HepG2 (cell line): ENCODE results near the gene CMIP. TPM values are rescaled to one million over a fixed set of nuclear protein-coding genes. Genes with fewer than 3 reads are reported as not detected.

Experiments used
- ATAC-seq: fragments of 200-7000 bp; cut with Tn5 transposase; 3 replicates; pipeline ENCODE4 v1.9.1; 2020; ENCODE audit warnings: mild to moderate bottlenecking, moderate library complexity
- BruUV-seq: library from RNA; stranded (reverse); fragments of 400-500 nt; replicated peaks from 2 replicates; lab custom pipeline; 2021; lab: Mats Ljungman, UMichigan
- CTCF ChIA-PET: fragments of 300-600 bp; formaldehyde crosslinking; extraction: SDS; loops from one replicate; lab custom pipeline; 2021; ENCODE audit warnings: low total read pairs, inconsistent platforms, low intra/inter-chr PET ratio; lab: Yijun Ruan, JAX
- POLR2A ChIA-PET: fragments of 350-600 bp; sonication (Branson Sonifier 250); formaldehyde crosslinking; loops from one replicate; lab custom pipeline; 2020; ENCODE audit warnings: antibody characterized with exemption, inconsistent platforms; lab: Yijun Ruan, JAX
- DNase-seq: peaks from one replicate; pipeline ENCODE4 v3.0.0-alpha.2; 2015; ENCODE audit warnings: low spot score
- FAIRE-seq: peaks from 3 replicates; lab custom pipeline; 2011; peaks lifted over from hg19 to GRCh38; lab: Jason Lieb, UNC
- H2AFZ ChIP-seq: one replicate; pipeline ENCODE4 v1.6.1; 2011; ENCODE audit warnings: low read length, inconsistent platforms
- H3K27ac ChIP-seq: fragments of 300-600 bp; 3 replicates; pipeline ENCODE4 v1.8.0; 2011; ENCODE audit warnings: mixed run types, mild to moderate bottlenecking, mixed read lengths, low read length, inconsistent platforms; ENCODE audit not compliant: insufficient read depth; ENCODE audit errors: extremely low read length
- H3K27me3 ChIP-seq, 2 experiments: fragments of 200-600 bp in 1 of 2; 2 replicates in 1 of 2; 3 replicates in 1 of 2; pipeline versions ENCODE4 v1.6.0 to v1.8.0; 2011; ENCODE audit warnings: low read length in 2 of 2, mild to moderate bottlenecking in 2 of 2, moderate library complexity in 2 of 2, inconsistent platforms in 1 of 2; ENCODE audit not compliant: insufficient read depth in 2 of 2, control insufficient read depth in 1 of 2
- H3K36me3 ChIP-seq, 2 experiments: fragments of 200-600 bp in 1 of 2; replicated peaks in 1 of 2; 2 replicates in 1 of 2; 3 replicates in 1 of 2; pipeline versions ENCODE4 v1.5.1 to v1.8.0; 2011; ENCODE audit warnings: low read length in 2 of 2, inconsistent platforms in 1 of 2; ENCODE audit not compliant: insufficient read depth in 2 of 2, control insufficient read depth in 1 of 2
- H3K4me1 ChIP-seq: 2 replicates; pipeline ENCODE4 v1.5.1; 2012; ENCODE audit warnings: low read length, inconsistent platforms; ENCODE audit not compliant: insufficient read depth
- H3K4me2 ChIP-seq: 2 replicates; pipeline ENCODE4 v1.6.0; 2011; ENCODE audit warnings: low read depth, low read length, inconsistent platforms
- H3K4me3 ChIP-seq, 3 experiments: fragments of 200-600 bp in 1 of 3; sonication (generic), shearing (Covaris generic) in 1 of 3; replicated peaks in 1 of 3; 2 replicates each; pipeline ENCODE4 v1.5.1; 2011 to 2016; ENCODE audit warnings: low read length in 3 of 3, inconsistent platforms in 2 of 3, low read depth in 2 of 3, mild to moderate bottlenecking in 2 of 3, control low read depth in 1 of 3, mixed read lengths in 1 of 3; ENCODE audit not compliant: insufficient read depth in 1 of 3
- H3K79me2 ChIP-seq: one replicate; pipeline ENCODE4 v1.6.1; 2011; ENCODE audit warnings: low read length, inconsistent platforms; ENCODE audit not compliant: insufficient read depth
- H3K9ac ChIP-seq: 2 replicates; pipeline ENCODE4 v1.6.0; 2011; ENCODE audit warnings: mild to moderate bottlenecking, low read depth, low read length, inconsistent platforms; ENCODE audit not compliant: insufficient read depth
- H3K9me3 ChIP-seq: 2 replicates; pipeline ENCODE4 v1.5.1; 2012; ENCODE audit warnings: mild to moderate bottlenecking, low read length
- H4K20me1 ChIP-seq: 2 replicates; pipeline ENCODE4 v1.6.0; 2011; ENCODE audit warnings: inconsistent platforms, mild to moderate bottlenecking, low read length, moderate library complexity; ENCODE audit not compliant: insufficient read depth
- ATF7-NPFF ChIP-seq: sonication (generic); formaldehyde crosslinking; IDR thresholded peaks from 2 replicates; pipeline ENCODE4 v1.8.1; 2023; ENCODE audit warnings: mild to moderate bottlenecking, low read depth, missing genetic modification reagents, moderate library complexity
- GRHL1 ChIP-seq: sonication (generic); formaldehyde crosslinking; conservative IDR thresholded peaks from 2 replicates; pipeline ENCODE4 v1.8.0; 2022; ENCODE audit warnings: missing genetic modification reagents
- TCF12 ChIP-seq, 2 experiments: fragments of 450-650 bp in 1 of 2; sonication (generic) in 1 of 2; formaldehyde crosslinking in 1 of 2; IDR thresholded peaks; 2 replicates each; pipeline versions ENCODE4 v1.6.1 to v1.8.0; 2017 to 2022; ENCODE audit warnings: antibody characterized with exemption in 1 of 2, mild to moderate bottlenecking in 1 of 2, missing genetic modification reagents in 1 of 2, moderate library complexity in 1 of 2
- ZBTB8A ChIP-seq: sonication (generic); formaldehyde crosslinking; IDR thresholded peaks from 2 replicates; pipeline ENCODE4 v1.4.0; 2020; ENCODE audit warnings: mild to moderate bottlenecking, low read depth, missing genetic modification reagents, borderline replicate concordance
- ZNF629 ChIP-seq: sonication (generic); formaldehyde crosslinking; conservative IDR thresholded peaks from 2 replicates; pipeline ENCODE4 v1.5.0; 2020; ENCODE audit warnings: missing genetic modification reagents
- WGBS: methylation state at CpG from one replicate; pipeline ENCODE4 v1.1.6; 2017; ENCODE audit warnings: low lambda C conversion rate; 5-methylcytosine and 5-hydroxymethylcytosine counted together
- in situ Hi-C: cut with HindIII; loops from 2 replicates; pipeline ENCODE4 v1.10.0; 2017; ENCODE audit warnings: low pct_unique_long_range_greater_than_20kb; ENCODE audit not compliant: extremely low pct_ligation_motif_present
- intact Hi-C: fragments of 100-400 bp; cut with micrococcal nuclease; formaldehyde crosslinking; loops from one replicate; pipeline ENCODE4 v1.10.0; 2022; ENCODE audit not compliant: unreplicated experiment
- polyA plus RNA-seq, 8 experiments: library from polyadenylated mRNA; depleted of rRNA in 3 of 8; stranded (reverse) in 7 of 8; unstranded in 1 of 8; fragments of >200 nt; fragmentation: Illumina TruSeq in 4 of 8; extraction: Trizol in 4 of 8; gene quantifications; 2 replicates each; pipeline versions ENCODE4 v1.2.1 to v1.2.3, GENCODE V29; 2011 to 2016; ENCODE audit warnings: low read depth in 4 of 8, missing spikeins in 1 of 8, mixed read lengths in 1 of 8; ENCODE audit not compliant: insufficient read depth in 1 of 8
- total RNA-seq, 5 experiments: library from RNA; depleted of rRNA; stranded (reverse); fragments of >200 nt; fragmentation: Illumina TruSeq; extraction: Trizol; gene quantifications; 2 replicates each; pipeline ENCODE4 v1.2.3, GENCODE V29; 2016; ENCODE audit warnings: low read depth in 1 of 5

The CMIP gene
- total and polyA plus RNA-seq, 2 of the 13 experiments (the other 11 are each of a cell fraction or from before 2014, with no cell fraction given): 10.9 to 18.1 TPM

GRCh38 chr16:81537721-81538561 is 93.3 kb downstream of the CMIP start:
- H4K20me1 ChIP-seq: peaks cover 52% of the 10 kb centered on the region; the same call in 1 of the 2 replicates
- 96% methylated on average over 18 of the region's 18 CpGs for WGBS
- H3K4me2 ChIP-seq: no peak overlapping the region
- intact Hi-C loops: loop anchor here (5.0 kb wide), 1 partner anchor 136 kb away; no protein-coding TSS in a partner anchor
- in situ Hi-C loops: no loop called here
- H3K4me3 ChIP-seq: no peak overlapping the region
- H3K36me3 ChIP-seq: peaks cover 8 to 28% of the 10 kb centered on the region in 2 experiments; a peak in 4 of 5 replicates
- BruUV-seq: no TSS peak
- no peak overlapping the region for H2AFZ ChIP-seq
- H3K9me3 ChIP-seq: no peaks in the 10 kb centered on the region
- FAIRE-seq (no peak), ATAC-seq (no peak), DNase-seq (no peak)
- ChIA-PET CTCF (no interaction called here), POLR2A (no interaction called here)
- H3K27me3 ChIP-seq: no peaks in the 10 kb centered on the region
- no peak overlapping the region for H3K27ac ChIP-seq
- no peak overlapping the region for H3K9ac ChIP-seq
- TF ChIP-seq ATF7-NPFF (no peak), GRHL1 (no peak), TCF12 (IDR thresholded peaks at IDR 0.05) (no peak), TCF12 (CRISPR knock-in tag; IDR thresholded peaks at IDR 0.05) (no peak), ZBTB8A (CRISPR knock-in tag) (no peak), ZNF629 (peak; percentile 84)
- peaks cover 100% of the 10 kb centered on the region for H3K4me1 ChIP-seq
- H3K79me2 ChIP-seq: peaks cover 96% of the 10 kb centered on the region
